Activated CD4-positive, alpha-beta T cell treated with anti-CD3 and anti-CD28 coated beads, Interleukin-2, amount 50 U/mL, for 4 hours (primary cell): ENCODE results near the gene HSPA1A.
"Not testable (repeated sequence)": the region's sequence is repeated elsewhere in the genome, so short reads cannot be mapped to it uniquely, and the experiment has no call there.

Source experiments
- DNase-seq, 2 experiments: peaks; one replicate each; pipeline ENCODE4 v3.0.0-alpha.2; 2020

Gene HSPA1A

DNA sequence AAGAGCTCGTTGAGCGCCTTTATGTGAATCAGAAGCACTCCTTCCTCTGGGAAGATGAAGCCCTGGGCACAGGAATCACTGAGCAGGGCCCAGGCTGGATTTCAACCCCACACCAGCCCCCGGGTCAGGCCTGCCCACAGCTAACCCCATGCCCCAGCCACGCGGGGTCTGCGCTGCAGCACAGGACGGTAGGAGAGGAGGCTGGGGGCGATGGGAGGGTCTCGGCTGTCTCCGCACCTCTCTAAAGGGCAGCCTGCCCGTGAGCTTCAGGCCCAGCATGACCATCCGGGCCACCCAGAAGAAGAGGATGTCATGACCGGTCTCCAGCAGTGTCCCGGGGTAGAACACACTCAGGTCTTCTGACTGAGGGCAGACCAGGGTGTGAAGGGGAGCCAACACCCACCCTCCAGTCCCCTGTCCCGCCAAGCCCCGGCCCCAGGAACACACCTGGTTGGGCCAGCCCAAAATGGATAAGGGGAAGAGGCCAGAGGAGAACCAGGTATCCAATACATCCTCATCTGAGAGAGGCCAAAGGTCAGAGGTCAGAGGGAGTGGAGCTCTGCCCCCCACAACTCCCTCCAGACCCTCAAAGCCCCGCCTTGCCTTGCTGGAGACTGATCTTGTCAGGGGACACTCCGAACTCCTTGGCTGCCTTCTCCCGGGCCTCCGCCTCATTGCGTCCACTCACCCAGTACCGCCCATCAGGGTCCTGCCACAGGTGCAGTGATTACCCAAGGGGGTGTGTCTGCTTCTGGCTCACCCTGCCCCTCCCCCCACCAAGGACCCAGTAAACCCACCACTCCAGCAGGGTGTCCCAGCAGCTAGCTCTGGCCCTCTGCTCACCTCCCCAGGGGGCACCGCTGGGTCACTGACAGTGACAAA lies 33.9 kb upstream of the HSPA1A start:
- DNase-seq: no peak

DNA sequence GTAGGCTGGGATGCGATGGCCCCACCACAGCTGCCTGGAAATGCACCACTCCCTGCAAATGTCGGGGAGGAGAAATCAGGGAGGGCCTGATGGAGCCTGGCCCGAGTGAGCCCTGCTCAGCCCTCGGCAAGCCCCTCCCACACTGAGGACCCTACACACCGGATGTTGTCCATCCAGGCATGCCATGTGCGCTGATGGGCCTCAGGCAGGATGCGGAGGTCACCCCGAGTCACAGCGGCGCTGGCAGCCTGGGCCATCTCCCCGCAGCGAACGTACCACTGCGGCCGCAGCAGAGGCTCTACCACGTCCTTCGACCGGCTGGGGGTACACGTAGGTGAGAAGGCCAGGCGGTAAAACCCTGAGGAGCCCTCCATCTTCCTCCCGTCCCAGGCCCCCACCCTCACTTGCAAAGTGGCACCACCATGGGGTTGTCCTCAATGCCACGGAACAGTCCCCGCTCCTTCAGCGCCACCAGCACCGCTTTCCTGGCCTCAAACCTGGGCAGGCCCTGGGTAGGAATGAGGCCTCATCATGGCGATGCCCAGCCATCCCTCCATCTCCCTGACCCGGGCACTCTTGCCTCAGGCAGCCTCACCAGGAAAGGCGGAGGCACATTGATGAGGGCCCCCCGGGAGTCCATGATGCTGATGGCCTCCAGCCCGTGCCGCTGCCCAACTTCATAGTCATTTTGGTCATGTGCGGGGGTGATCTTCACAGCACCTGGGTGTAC lies 33.1 kb upstream of the HSPA1A start:
- DNase-seq: no peak

- DNase-seq: no peak
Measured at GRCh38 chr6:31784098-31784925, 31.0 kb upstream of the HSPA1A start.

- DNase-seq: no peak
Measured at GRCh38 chr6:31785475-31785874, 29.9 kb upstream of the HSPA1A start.

- no peak for DNase-seq
Measured at GRCh38 chr6:31791324-31792089, 23.8 kb upstream of the HSPA1A start.

GRCh38 chr6:31792090-31792374 lies 23.3 kb upstream of the HSPA1A start:
- DNase-seq: no peak

DNA sequence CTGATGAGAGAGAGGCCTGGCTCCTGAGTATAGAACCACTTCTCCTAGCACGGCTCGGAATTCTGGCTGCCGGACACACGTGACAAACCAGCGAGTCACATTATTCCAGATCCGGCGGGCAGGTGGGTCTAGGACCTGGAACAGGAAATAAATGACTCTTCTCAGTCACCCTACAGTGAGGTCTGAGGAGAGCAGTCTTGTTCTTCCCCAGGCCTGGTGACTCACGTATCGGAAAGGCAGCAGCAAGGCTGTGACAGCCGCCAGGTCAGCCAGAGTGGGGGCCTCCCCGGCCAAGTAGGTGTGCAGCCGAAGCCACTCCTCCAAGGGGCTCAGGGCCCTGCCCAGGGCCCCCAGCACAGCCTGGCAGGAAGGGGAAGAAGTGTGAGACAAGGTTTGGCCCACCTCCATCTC lies 22.6 kb upstream of the HSPA1A start:
- no peak for DNase-seq

- not testable (repeated sequence) for DNase-seq
Measured at GRCh38 chr6:31793927-31794245, 21.5 kb upstream of the HSPA1A start.

GRCh38 chr6:31794294-31794865 lies 21.0 kb upstream of the HSPA1A start:
- DNase-seq: no peak

DNA sequence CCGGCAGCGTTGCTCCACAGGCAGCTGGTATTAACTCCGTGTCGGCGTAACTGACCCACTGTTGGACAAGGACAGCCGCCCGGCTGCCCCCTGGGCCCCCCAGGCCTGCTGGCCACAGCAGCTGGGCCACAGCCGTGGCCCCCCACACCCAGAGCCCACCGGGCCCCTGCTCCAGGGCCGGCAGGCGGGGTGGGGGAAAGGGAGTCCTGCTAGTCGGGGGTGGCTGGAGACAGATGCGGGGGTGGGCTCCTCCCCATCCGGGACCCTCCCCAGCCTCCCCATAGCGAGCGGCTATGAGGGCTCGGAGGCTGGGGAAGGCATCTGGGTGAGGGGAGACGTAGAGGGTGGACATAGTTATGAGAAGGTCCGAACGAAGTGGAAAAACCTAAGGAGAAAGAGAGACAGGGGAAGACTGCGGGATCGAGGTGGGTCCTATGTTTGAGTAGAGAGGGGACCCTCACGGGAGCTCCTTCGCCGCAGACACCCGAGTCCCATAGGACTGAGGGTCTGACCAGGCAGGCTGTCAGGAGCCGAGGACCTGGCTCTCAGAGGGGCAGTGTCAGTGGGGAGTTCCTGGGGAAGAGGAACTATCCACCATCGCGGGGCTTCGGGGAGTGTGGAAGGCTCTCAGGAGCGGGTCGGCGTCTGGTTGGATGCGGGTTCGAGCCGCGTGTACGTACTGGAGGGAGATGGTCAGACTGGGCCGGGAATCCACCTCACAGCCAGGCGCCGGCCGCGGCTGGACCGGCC lies 20.3 kb upstream of the HSPA1A start:
- DNase-seq: no peak

GRCh38 chr6:31795616-31796298 lies 19.6 kb upstream of the HSPA1A start, which contains the start of gene VARS1:
Gene VARS1 (minus strand): TSS chr6:31795752. CDS start chr6:31795217, 535 bp downstream.
- peak; percentile 70 to 73 for DNase-seq

- no peak for DNase-seq
Measured at GRCh38 chr6:31796993-31797385, 18.4 kb upstream of the HSPA1A start.

- DNase-seq: no peak
Measured at GRCh38 chr6:31797588-31797987, 17.8 kb upstream of the HSPA1A start.

DNA sequence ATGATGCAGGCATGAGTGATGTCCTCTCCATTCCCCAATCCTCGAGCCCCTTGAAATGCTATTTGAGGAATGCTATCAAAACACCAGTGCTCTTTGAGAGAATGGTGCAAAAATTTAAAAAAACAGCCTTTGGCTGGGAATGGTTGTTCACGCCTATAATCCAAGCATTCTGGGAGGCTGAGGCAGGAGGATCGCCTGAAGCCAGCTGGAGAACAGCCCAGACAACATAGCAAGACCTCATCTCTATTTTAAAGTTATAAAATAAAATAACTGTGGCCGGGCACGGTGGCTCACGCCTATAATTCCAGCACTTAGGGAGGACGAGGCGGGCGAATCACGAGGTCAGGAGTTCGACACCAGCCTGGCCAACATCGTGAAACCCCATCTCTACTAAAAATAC lies 15.6 kb upstream of the HSPA1A start:
- no peak for DNase-seq

GRCh38 chr6:31801031-31801927 lies 14.1 kb upstream of the HSPA1A start:
- DNase-seq: not testable (repeated sequence)

DNA sequence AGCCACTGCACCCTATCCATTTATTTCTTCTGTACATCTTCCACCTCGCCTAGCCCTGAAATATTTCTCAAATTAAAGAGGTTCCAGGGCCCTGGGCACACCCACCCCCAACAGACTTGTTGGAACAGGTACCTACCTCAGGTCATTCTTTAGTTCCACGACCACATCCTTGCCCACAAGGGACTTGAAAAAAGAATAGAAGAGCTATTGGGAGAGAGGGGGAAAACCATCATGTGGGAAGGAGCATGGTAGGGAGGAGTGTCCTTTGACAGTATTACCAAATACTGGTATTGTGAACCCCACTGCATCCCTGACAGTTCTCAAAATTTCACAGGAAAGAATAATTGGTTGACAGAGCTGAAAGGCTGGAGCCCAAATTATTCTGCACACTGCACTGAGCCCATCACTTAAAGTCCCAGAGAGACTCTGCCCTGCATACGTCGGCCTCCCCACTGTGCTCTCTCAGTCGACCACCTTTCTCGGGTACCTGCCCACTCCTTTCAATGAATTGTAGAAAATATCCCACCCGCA lies 9.3 kb upstream of the HSPA1A start:
- DNase-seq: no peak

DNA sequence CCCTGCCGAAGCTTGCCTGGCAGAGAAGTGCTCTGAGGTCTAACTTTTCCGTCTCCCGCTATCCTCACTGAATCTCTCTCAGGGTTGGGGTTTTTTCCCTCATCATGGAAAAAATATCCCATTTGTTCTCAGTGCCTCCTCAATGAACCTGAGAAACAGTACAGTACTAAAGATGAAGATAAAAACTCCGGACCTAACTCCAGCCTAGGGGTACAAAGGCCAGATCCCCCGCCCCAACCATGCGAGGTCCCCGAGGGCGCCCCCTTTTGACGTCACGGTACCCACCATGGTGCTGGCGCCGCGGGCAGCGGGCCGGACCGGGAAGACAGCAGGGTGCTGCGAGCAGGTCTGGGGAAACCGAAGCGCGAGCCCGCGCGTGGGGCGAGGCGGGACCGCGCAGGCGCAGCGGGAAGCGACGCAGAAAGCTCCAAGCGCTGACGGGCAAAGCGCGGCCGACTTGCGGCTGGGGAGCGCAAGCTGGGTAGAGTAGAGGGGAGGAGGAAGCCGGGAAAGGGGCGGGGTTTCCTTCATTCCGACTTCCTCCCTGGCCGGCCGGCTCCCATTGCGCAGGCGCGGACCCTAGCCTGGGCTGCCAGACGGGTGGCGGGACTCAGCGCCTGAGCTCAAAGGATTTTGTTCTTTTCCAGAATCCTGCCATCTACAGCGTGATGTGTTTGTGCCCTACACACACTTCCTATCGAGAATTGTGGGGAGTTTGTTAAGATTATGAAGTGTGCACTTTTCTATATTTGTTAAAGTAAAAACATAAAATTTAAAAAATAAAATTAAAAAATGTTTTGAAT lies 8.7 kb upstream of the HSPA1A start, which contains the start of gene LSM2:
TSS of gene LSM2 (minus strand) at position 497 of the 803 bp plus-strand sequence. CDS start at position 288, 209 bp downstream.
- DNase-seq: peak; percentile 95 to 96

- DNase-seq: not testable (repeated sequence)
Measured at GRCh38 chr6:31808599-31808998, 6.7 kb upstream of the HSPA1A start.

DNA sequence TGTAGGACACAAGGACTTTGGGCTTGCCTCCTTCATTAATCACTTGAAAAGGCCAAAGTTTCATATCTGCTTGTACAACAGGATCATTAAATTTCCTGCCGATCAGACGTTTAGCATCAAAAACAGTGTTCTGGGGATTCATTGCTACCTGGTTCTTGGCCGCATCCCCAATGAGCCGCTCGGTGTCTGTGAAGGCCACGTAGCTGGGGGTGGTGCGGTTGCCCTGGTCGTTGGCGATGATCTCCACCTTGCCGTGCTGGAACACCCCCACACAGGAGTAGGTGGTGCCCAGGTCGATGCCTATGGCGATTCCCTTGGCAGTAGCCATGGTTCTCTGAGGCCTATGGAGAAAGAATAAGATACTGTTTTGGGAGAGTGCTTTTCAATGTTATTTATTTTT lies 3.7 kb upstream of the HSPA1A start:
- DNase-seq: no peak
